Measurements from ENCODE around the gene TOGARAM2. TPM values are rescaled to one million over a fixed set of nuclear protein-coding genes. Genes with fewer than 3 reads are reported as not detected.

Gene TOGARAM2
- total RNA-seq, 1 donor from 2014 or later = not detected

- Mint-ChIP-seq H3K4me1 (ENCODE audit: low read depth, unreplicated experiment) (peaks cover 3% of the 10 kb centered on the region), H3K27ac (ENCODE audit: unreplicated experiment) (no peak overlapping the region), H3K27me3 (ENCODE audit: unreplicated experiment) (peaks cover 3% of the 10 kb centered on the region), H3K4me3 (ENCODE audit: unreplicated experiment) (no peak overlapping the region), H3K9me3 (ENCODE audit: unreplicated experiment) (no peaks in the 10 kb centered on the region), H3K36me3 (ENCODE audit: unreplicated experiment) (no peaks in the 10 kb centered on the region)
- DNase-seq = no peak
- TF ChIP-seq CTCF (IDR thresholded peaks at IDR 0.05; ENCODE audit: partially characterized antibody, unreplicated experiment) = no peak
Measured at GRCh38 chr2:29031046-29031445, 49.9 kb downstream of the TOGARAM2 start.

- Mint-ChIP-seq H3K27me3 (ENCODE audit: unreplicated experiment) (peaks cover 3% of the 10 kb centered on the region), H3K9me3 (ENCODE audit: unreplicated experiment) (no peaks in the 10 kb centered on the region), H3K4me3 (ENCODE audit: unreplicated experiment) (no peak overlapping the region), H3K4me1 (ENCODE audit: low read depth, unreplicated experiment) (peaks cover 3% of the 10 kb centered on the region), H3K27ac (ENCODE audit: unreplicated experiment) (no peak overlapping the region), H3K36me3 (ENCODE audit: unreplicated experiment) (no peaks in the 10 kb centered on the region)
- DNase-seq = no peak
- no peak for TF ChIP-seq CTCF (IDR thresholded peaks at IDR 0.05; ENCODE audit: partially characterized antibody, unreplicated experiment)
Measured at GRCh38 chr2:29032189-29032588, 51.1 kb downstream of the TOGARAM2 start.

- TF ChIP-seq CTCF (IDR thresholded peaks at IDR 0.05; ENCODE audit: partially characterized antibody, unreplicated experiment) = no peak
- H3K4me3 Mint-ChIP-seq (ENCODE audit: unreplicated experiment) = no peak overlapping the region
- H3K4me1 Mint-ChIP-seq (ENCODE audit: low read depth, unreplicated experiment) = peaks cover 3% of the 10 kb centered on the region
- no peaks in the 10 kb centered on the region for H3K36me3 Mint-ChIP-seq (ENCODE audit: unreplicated experiment)
- H3K27me3 Mint-ChIP-seq (ENCODE audit: unreplicated experiment) = peaks cover 3% of the 10 kb centered on the region
- DNase-seq = no peak
- H3K27ac Mint-ChIP-seq (ENCODE audit: unreplicated experiment) = no peak overlapping the region
- no peaks in the 10 kb centered on the region for H3K9me3 Mint-ChIP-seq (ENCODE audit: unreplicated experiment)
Measured at GRCh38 chr2:29033172-29033571, 52.1 kb downstream of the TOGARAM2 start.

- H3K4me3 Mint-ChIP-seq (ENCODE audit: unreplicated experiment) = no peak overlapping the region
- H3K27me3 Mint-ChIP-seq (ENCODE audit: unreplicated experiment) = peaks cover 3% of the 10 kb centered on the region
- TF ChIP-seq CTCF (IDR thresholded peaks at IDR 0.05; ENCODE audit: partially characterized antibody, unreplicated experiment) = no peak
- H3K4me1 Mint-ChIP-seq (ENCODE audit: low read depth, unreplicated experiment) = peaks cover 3% of the 10 kb centered on the region
- no peaks in the 10 kb centered on the region for H3K9me3 Mint-ChIP-seq (ENCODE audit: unreplicated experiment)
- no peak overlapping the region for H3K27ac Mint-ChIP-seq (ENCODE audit: unreplicated experiment)
- no peaks in the 10 kb centered on the region for H3K36me3 Mint-ChIP-seq (ENCODE audit: unreplicated experiment)
- no peak for DNase-seq
Measured at GRCh38 chr2:29033656-29034055, 52.6 kb downstream of the TOGARAM2 start.

- H3K4me3 Mint-ChIP-seq (ENCODE audit: unreplicated experiment) = no peak overlapping the region
- no peak for TF ChIP-seq CTCF (IDR thresholded peaks at IDR 0.05; ENCODE audit: partially characterized antibody, unreplicated experiment)
- no peaks in the 10 kb centered on the region for H3K36me3 Mint-ChIP-seq (ENCODE audit: unreplicated experiment)
- H3K27me3 Mint-ChIP-seq (ENCODE audit: unreplicated experiment) = peaks cover 3% of the 10 kb centered on the region
- H3K9me3 Mint-ChIP-seq (ENCODE audit: unreplicated experiment) = no peaks in the 10 kb centered on the region
- no peak overlapping the region for H3K27ac Mint-ChIP-seq (ENCODE audit: unreplicated experiment)
- H3K4me1 Mint-ChIP-seq (ENCODE audit: low read depth, unreplicated experiment) = peaks cover 3% of the 10 kb centered on the region
- DNase-seq = no peak
Measured at GRCh38 chr2:29035016-29035745, 54.1 kb downstream of the TOGARAM2 start.

All from glutamatergic neuron (in vitro differentiated cells).